SU-DHL-6 (cell line): ENCODE measurements around the gene LCN10.

ENCODE experiments used
- H2AFZ ChIP-seq: fragments of 200-600 bp; sonication (generic); 2 replicates; pipeline ENCODE4 v1.6.1; 2014; ENCODE audit warnings: low read depth, mild to moderate bottlenecking, moderate library complexity, mixed read lengths, antibody characterized with exemption, low read length; ENCODE audit not compliant: severe bottlenecking
- H3F3A ChIP-seq: fragments of 200-600 bp; shearing (Covaris generic); 2 replicates; pipeline ENCODE4 v1.6.0; 2016; ENCODE audit warnings: antibody characterized with exemption, mild to moderate bottlenecking; ENCODE audit not compliant: insufficient read depth
- H3K27ac ChIP-seq: fragments of 200-600 bp; sonication (generic); 2 replicates; pipeline ENCODE4 v1.5.1; 2016; ENCODE audit warnings: low read depth, mild to moderate bottlenecking, low read length, moderate library complexity, mixed read lengths
- H3K27me3 ChIP-seq: fragments of 200-600 bp; sonication (generic), shearing (Covaris generic); 2 replicates; pipeline ENCODE4 v1.6.0; 2014; ENCODE audit warnings: mild to moderate bottlenecking, low read length
- H3K36me3 ChIP-seq: fragments of 200-600 bp; sonication (generic); 2 replicates; pipeline ENCODE4 v1.6.1; 2014; ENCODE audit warnings: mild to moderate bottlenecking, low read length, mixed read lengths
- H3K4me2 ChIP-seq: fragments of 300-600, 200-600 bp; shearing (Covaris generic), sonication (generic); 2 replicates; pipeline ENCODE4 v1.6.0; 2014; ENCODE audit warnings: low read length, low read depth, mild to moderate bottlenecking; ENCODE audit not compliant: poor library complexity, severe bottlenecking
- H3K4me3 ChIP-seq: fragments of 200-600 bp; sonication (generic); 2 replicates; pipeline ENCODE4 v1.5.1; 2014; ENCODE audit warnings: antibody characterized with exemption, low read length, mild to moderate bottlenecking, mixed read lengths; ENCODE audit not compliant: insufficient read depth, poor library complexity, severe bottlenecking
- H3K79me2 ChIP-seq: fragments of 200-600 bp; sonication (generic); 2 replicates; pipeline ENCODE4 v1.6.1; 2014; ENCODE audit warnings: mild to moderate bottlenecking, low read length, moderate library complexity; ENCODE audit not compliant: insufficient read depth
- H3K9ac ChIP-seq: fragments of 200-600 bp; sonication (generic); 2 replicates; pipeline ENCODE4 v1.7.0; 2014; ENCODE audit warnings: mild to moderate bottlenecking, low read length
- H3K9me2 ChIP-seq: fragments of 200-600 bp; sonication (generic); replicated peaks from 2 replicates; pipeline ENCODE4 v1.6.1; 2014; ENCODE audit warnings: low read length; ENCODE audit not compliant: insufficient read depth
- H3K9me3 ChIP-seq: fragments of 200-600 bp; sonication (generic); 2 replicates; pipeline ENCODE4 v1.6.1; 2014; ENCODE audit warnings: low read length, mixed read lengths; ENCODE audit not compliant: insufficient read depth
- H4K20me1 ChIP-seq: fragments of 200-600 bp; sonication (generic); 2 replicates; pipeline ENCODE4 v1.6.1; 2014; ENCODE audit warnings: low read depth, mild to moderate bottlenecking, antibody characterized with exemption, low read length, moderate library complexity, mixed read lengths
- EZH2phosphoT487 ChIP-seq: fragments of 200-600 bp; sonication (generic), shearing (Covaris generic); conservative IDR thresholded peaks from 2 replicates; pipeline ENCODE4 v1.6.1; 2018; ENCODE audit warnings: mild to moderate bottlenecking, antibody characterized with exemption, low read length, moderate library complexity, mixed read lengths
- TF ChIP-seq, protein P1 (sequence below): fragments of 200-600 bp; sonication (generic); IDR thresholded peaks from one replicate; pipeline ENCODE4 v1.5.1; 2017; ENCODE audit warnings: antibody characterized with exemption, mild to moderate bottlenecking, low read length, moderate library complexity; ENCODE audit not compliant: insufficient read depth, poor library complexity, severe bottlenecking

The LCN10 gene

DNA sequence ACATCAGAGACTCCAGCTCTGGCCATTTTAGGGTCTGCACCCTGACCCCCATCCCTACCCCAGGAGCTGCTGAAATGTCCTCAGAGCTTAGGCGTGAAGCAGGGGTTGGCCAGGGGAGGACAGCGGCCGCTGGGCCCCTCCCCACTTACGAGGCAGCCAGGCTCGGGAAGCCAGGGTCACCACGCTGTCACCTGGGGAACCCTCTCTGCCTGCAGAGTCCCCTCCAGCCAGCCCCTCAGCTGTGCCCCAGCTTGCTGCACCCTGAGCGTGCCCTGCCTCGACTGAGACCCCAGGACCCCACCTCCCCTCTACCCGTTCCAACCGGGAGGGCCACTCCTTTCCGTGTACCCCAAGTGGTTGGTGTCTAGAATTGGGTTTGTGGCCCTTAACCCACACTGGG lies 2.7 kb downstream of the LCN10 start:
- Histone ChIP-seq H2AFZ (no peak overlapping the region), H3K9me3 (no peaks in the 10 kb centered on the region), H3K27ac (no peak overlapping the region), H3F3A (no peaks in the 10 kb centered on the region), H4K20me1 (no peaks in the 10 kb centered on the region), H3K27me3 (no peaks in the 10 kb centered on the region; the same call in 1 of the 2 replicates), H3K79me2 (no peaks in the 10 kb centered on the region), H3K9me2 (no peaks in the 10 kb centered on the region), H3K4me3 (no peak overlapping the region), H3K9ac (no peak overlapping the region), H3K36me3 (no peaks in the 10 kb centered on the region), H3K4me2 (no peak overlapping the region)
- no peak for TF ChIP-seq EZH2phosphoT487
- TF ChIP-seq, protein P1, sequence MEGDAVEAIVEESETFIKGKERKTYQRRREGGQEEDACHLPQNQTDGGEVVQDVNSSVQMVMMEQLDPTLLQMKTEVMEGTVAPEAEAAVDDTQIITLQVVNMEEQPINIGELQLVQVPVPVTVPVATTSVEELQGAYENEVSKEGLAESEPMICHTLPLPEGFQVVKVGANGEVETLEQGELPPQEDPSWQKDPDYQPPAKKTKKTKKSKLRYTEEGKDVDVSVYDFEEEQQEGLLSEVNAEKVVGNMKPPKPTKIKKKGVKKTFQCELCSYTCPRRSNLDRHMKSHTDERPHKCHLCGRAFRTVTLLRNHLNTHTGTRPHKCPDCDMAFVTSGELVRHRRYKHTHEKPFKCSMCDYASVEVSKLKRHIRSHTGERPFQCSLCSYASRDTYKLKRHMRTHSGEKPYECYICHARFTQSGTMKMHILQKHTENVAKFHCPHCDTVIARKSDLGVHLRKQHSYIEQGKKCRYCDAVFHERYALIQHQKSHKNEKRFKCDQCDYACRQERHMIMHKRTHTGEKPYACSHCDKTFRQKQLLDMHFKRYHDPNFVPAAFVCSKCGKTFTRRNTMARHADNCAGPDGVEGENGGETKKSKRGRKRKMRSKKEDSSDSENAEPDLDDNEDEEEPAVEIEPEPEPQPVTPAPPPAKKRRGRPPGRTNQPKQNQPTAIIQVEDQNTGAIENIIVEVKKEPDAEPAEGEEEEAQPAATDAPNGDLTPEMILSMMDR = no peak

DNA sequence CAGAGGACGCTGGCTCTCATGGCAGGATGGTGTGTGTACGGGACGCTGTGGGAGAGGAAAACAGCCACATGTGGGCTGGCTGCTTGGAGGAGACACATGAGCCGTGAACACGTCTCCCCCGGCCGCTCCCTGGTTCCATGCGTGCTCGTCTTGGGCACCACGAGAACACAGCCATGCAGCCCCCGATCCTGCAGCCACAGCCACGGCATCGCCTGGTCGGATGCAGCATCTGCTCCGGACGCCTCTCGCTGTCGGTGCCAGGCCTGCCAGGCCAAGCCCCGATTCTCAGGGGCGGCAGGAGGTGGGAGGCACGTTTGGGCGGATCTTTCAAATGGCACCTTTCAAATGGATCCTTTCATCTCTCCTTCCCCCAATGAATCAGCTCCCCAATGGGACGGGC lies 3.2 kb downstream of the LCN10 start:
- no peak overlapping the region for H3K27ac ChIP-seq
- no peaks in the 10 kb centered on the region for H3K79me2 ChIP-seq

DNA sequence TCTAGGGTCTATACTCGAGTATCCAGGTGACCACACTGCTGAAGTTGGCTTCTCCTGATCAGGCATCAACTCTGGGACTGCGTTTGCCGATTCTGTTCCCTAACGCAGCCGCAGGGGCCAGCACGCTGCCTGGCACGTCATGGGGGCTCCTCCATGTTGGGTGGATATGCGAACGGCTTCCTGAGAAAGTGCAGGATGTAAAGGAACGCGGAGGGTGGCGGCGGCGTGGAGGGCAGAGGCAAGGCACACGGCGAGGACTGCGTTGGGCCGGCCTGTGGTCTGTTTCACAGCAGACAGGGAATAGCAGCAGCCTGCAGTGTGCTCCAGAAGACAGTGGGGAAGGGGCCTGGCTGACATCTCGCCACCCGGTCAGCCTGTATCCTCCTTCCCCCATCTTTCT lies 3.8 kb downstream of the LCN10 start:
- no peak overlapping the region for H3K4me3 ChIP-seq
- no peak overlapping the region for H3K4me2 ChIP-seq
- no peaks in the 10 kb centered on the region for H3F3A ChIP-seq
- no peaks in the 10 kb centered on the region for H4K20me1 ChIP-seq
- no peak overlapping the region for H3K27ac ChIP-seq
- H3K79me2 ChIP-seq = no peaks in the 10 kb centered on the region
- H3K9me2 ChIP-seq = no peaks in the 10 kb centered on the region
- H3K27me3 ChIP-seq = no peaks in the 10 kb centered on the region; the same call in 1 of the 2 replicates
- H3K9ac ChIP-seq = no peak overlapping the region
- no peak for TF ChIP-seq EZH2phosphoT487
- TF ChIP-seq, protein P1 = no peak
- H2AFZ ChIP-seq = no peak overlapping the region
- no peaks in the 10 kb centered on the region for H3K36me3 ChIP-seq
- H3K9me3 ChIP-seq = no peaks in the 10 kb centered on the region

More for the DNA sequence above, 3.2 kb downstream of the LCN10 start:
- no peak overlapping the region for H3K9ac ChIP-seq
- TF ChIP-seq, protein P1 = no peak
- no peak for TF ChIP-seq EZH2phosphoT487
- H3K36me3 ChIP-seq = no peaks in the 10 kb centered on the region
- no peaks in the 10 kb centered on the region; the same call in 1 of the 2 replicates for H3K27me3 ChIP-seq
- H3K4me3 ChIP-seq = no peak overlapping the region
- no peaks in the 10 kb centered on the region for H3F3A ChIP-seq
- H4K20me1 ChIP-seq = no peaks in the 10 kb centered on the region
- no peaks in the 10 kb centered on the region for H3K9me3 ChIP-seq
- H3K4me2 ChIP-seq = no peak overlapping the region
- H3K9me2 ChIP-seq = no peaks in the 10 kb centered on the region
- H2AFZ ChIP-seq = no peak overlapping the region
